Spleen (tissue), 7 donors: ENCODE data around the gene CYP3A5.

ENCODE experiments used
- CTCF ChIP-seq, 11 experiments: fragments of 200-600 bp in 7 of 11; fragments of 450-650 bp in 4 of 11; sonication (generic) in 4 of 11; IDR thresholded peaks in 8 of 11; conservative IDR thresholded peaks in 3 of 11; 1 replicate in 7 of 11; 2 replicates in 4 of 11; pipeline versions ENCODE4 v1.4.0 to v1.8.0; 2016 to 2021; ENCODE audit warnings: antibody characterized with exemption in 11 of 11, inconsistent platforms in 4 of 11, mild to moderate bottlenecking in 1 of 11
- POLR2A ChIP-seq, 3 donors: fragments of 450-650 bp; IDR thresholded peaks; one replicate each; pipeline ENCODE4 v1.5.1; 2017; ENCODE audit warnings: antibody characterized with exemption in 3 of 3, mild to moderate bottlenecking in 1 of 3
- POLR2AphosphoS5 ChIP-seq, 3 donors: sonication (generic); formaldehyde crosslinking; IDR thresholded peaks; one replicate each; pipeline ENCODE4 v1.5.1; 2017; ENCODE audit warnings: antibody characterized with exemption in 3 of 3
- donor health status: DM: no; HTN: no; CAD: no; lungs with moderate emphysema.
- donor health status: DM: no; HTN: no; CAD: no.
- donor health status: DM: no; HTN: no; CAD: no.

GRCh38 chr7:99642027-99642426 lies 37.8 kb downstream of the CYP3A5 start:
- no peak for TF ChIP-seq CTCF (IDR thresholded peaks at IDR 0.05 in 8 of 11, conservative IDR thresholded peaks at IDR 0.05 in 3 of 11)
- TF ChIP-seq POLR2AphosphoS5 (IDR thresholded peaks at IDR 0.05) = no peak
- TF ChIP-seq POLR2A (IDR thresholded peaks at IDR 0.05) = no peak
